ENCODE results near the gene FGF22. TPM values are rescaled to one million over a fixed set of nuclear protein-coding genes. Genes with fewer than 3 reads are reported as not detected.

Gene FGF22
- total RNA-seq, 2 experiments from 2014 or later: not detected

GRCh38 chr19:674282-675151, 34.8 kb downstream of the FGF22 start:
- CTCF ChIA-PET: no interaction called here
- H3K36me3 Mint-ChIP-seq: no peaks in the 10 kb centered on the region
- H3K4me1 Mint-ChIP-seq: no peaks in the 10 kb centered on the region
- H3K9me3 Mint-ChIP-seq (ENCODE audit: low read depth): no peaks in the 10 kb centered on the region
- H3K27ac Mint-ChIP-seq: no peak overlapping the region
- peaks cover 19% of the 10 kb centered on the region for H3K27me3 Mint-ChIP-seq
- ATAC-seq (no peak), DNase-seq (no peak)
- no peak overlapping the region for H3K4me3 Mint-ChIP-seq

- no peaks in the 10 kb centered on the region for H3K4me1 Mint-ChIP-seq
- DNase-seq: no peak
- no peaks in the 10 kb centered on the region for H3K36me3 Mint-ChIP-seq
- no peaks in the 10 kb centered on the region for H3K9me3 Mint-ChIP-seq (ENCODE audit: low read depth)
- no peak overlapping the region for H3K27ac Mint-ChIP-seq
- peaks cover 19% of the 10 kb centered on the region for H3K27me3 Mint-ChIP-seq
- ATAC-seq: no peak
- no peak overlapping the region for H3K4me3 Mint-ChIP-seq
- CTCF ChIA-PET: no interaction called here
Observed at GRCh38 chr19:676007-676338, 36.3 kb downstream of the FGF22 start.

GRCh38 chr19:676339-677105, 36.8 kb downstream of the FGF22 start, which contains the start of gene FSTL3:
Gene FSTL3 (plus strand): TSS chr19:676392. CDS start chr19:676424, 32 bp downstream.
- CTCF ChIA-PET: interaction anchor here (0.7 to 0.9 kb wide), 2 partner anchors 58 to 92 kb away, joined by 3 read pairs; no protein-coding TSS in a partner anchor
- Mint-ChIP-seq H3K27me3 (peaks cover 19% of the 10 kb centered on the region), H3K4me1 (peaks cover 2% of the 10 kb centered on the region), H3K4me3 (no peak within 1 kb of the TSS), H3K27ac (no peak within 1 kb of the TSS), H3K9me3 (ENCODE audit: low read depth) (no peaks in the 10 kb centered on the region), H3K36me3 (no peaks in the 10 kb centered on the region)
- ATAC-seq (no peak), DNase-seq (no peak)

- Mint-ChIP-seq H3K4me3 (no peak overlapping the region), H3K36me3 (no peaks in the 10 kb centered on the region)
Observed at GRCh38 chr19:677201-677600, 37.5 kb downstream of the FGF22 start.

GRCh38 chr19:677601-678436, 38.1 kb downstream of the FGF22 start:
- CTCF ChIA-PET: interaction anchor here (0.6 to 0.9 kb wide), 2 partner anchors 94 to 172 kb away, joined by 3 read pairs; no protein-coding TSS in a partner anchor
- H3K9me3 Mint-ChIP-seq (ENCODE audit: low read depth): no peaks in the 10 kb centered on the region
- H3K27me3 Mint-ChIP-seq: peaks cover 19% of the 10 kb centered on the region
- H3K27ac Mint-ChIP-seq: no peak overlapping the region
- no peak for DNase-seq
- H3K36me3 Mint-ChIP-seq: no peaks in the 10 kb centered on the region
- ATAC-seq: no peak
- peaks cover 2% of the 10 kb centered on the region for H3K4me1 Mint-ChIP-seq
- no peak overlapping the region for H3K4me3 Mint-ChIP-seq

More at GRCh38 chr19:677201-677600, 37.5 kb downstream of the FGF22 start:
- H3K27ac Mint-ChIP-seq: no peak overlapping the region
- ATAC-seq (no peak), DNase-seq (no peak)
- CTCF ChIA-PET: interaction anchor here (0.6 to 0.9 kb wide), 2 partner anchors 93 to 171 kb away, joined by 3 read pairs; no protein-coding TSS in a partner anchor
- peaks cover 2% of the 10 kb centered on the region for H3K4me1 Mint-ChIP-seq
- H3K9me3 Mint-ChIP-seq (ENCODE audit: low read depth): no peaks in the 10 kb centered on the region
- H3K27me3 Mint-ChIP-seq: peaks cover 19% of the 10 kb centered on the region

GRCh38 chr19:678791-679388, 39.2 kb downstream of the FGF22 start:
- H3K9me3 Mint-ChIP-seq (ENCODE audit: low read depth): no peaks in the 10 kb centered on the region
- H3K4me1 Mint-ChIP-seq: peaks cover 2% of the 10 kb centered on the region
- DNase-seq (no peak), ATAC-seq (no peak)
- CTCF ChIA-PET: interaction anchor here (0.6 to 2.4 kb wide), 6 partner anchors 11 to 258 kb away, joined by 3 to 10 read pairs (median 4); no protein-coding TSS in a partner anchor
- H3K27me3 Mint-ChIP-seq: peaks cover 14% of the 10 kb centered on the region
- no peak overlapping the region for H3K27ac Mint-ChIP-seq
- H3K36me3 Mint-ChIP-seq: no peaks in the 10 kb centered on the region
- peak overlapping the region; percentile 43 for H3K4me3 Mint-ChIP-seq

GRCh38 chr19:679418-680286, 40.0 kb downstream of the FGF22 start:
- Mint-ChIP-seq H3K9me3 (ENCODE audit: low read depth) (no peaks in the 10 kb centered on the region), H3K4me1 (peaks cover 2% of the 10 kb centered on the region), H3K27ac (peak overlapping the region; percentile 61), H3K27me3 (peaks cover 11% of the 10 kb centered on the region), H3K4me3 (peak overlapping the region; percentile 54), H3K36me3 (no peaks in the 10 kb centered on the region)
- CTCF ChIA-PET: interaction anchor here (0.6 to 2.4 kb wide), 8 partner anchors 12 to 258 kb away, joined by 3 to 10 read pairs (median 6); partner anchors contain the start of gene RNF126
- DNase-seq (peak; percentile 58), ATAC-seq (peak; percentile 2)

- ATAC-seq: peak; percentile 81
- Mint-ChIP-seq H3K36me3 (no peaks in the 10 kb centered on the region), H3K4me3 (peak overlapping the region; percentile 76)
Observed at GRCh38 chr19:680287-681028, 40.8 kb downstream of the FGF22 start.

GRCh38 chr19:681029-682019, 41.6 kb downstream of the FGF22 start:
- Mint-ChIP-seq H3K4me3 (peak overlapping the region; percentile 76), H3K4me1 (peaks cover 2% of the 10 kb centered on the region), H3K27ac (peak overlapping the region; percentile 100), H3K27me3 (no peaks in the 10 kb centered on the region), H3K9me3 (ENCODE audit: low read depth) (no peaks in the 10 kb centered on the region), H3K36me3 (no peaks in the 10 kb centered on the region)
- ATAC-seq: no peak
- peak; percentile 96 for DNase-seq
- CTCF ChIA-PET: interaction anchor here (0.6 to 2.4 kb wide), 4 partner anchors 22 to 97 kb away, joined by 3 to 10 read pairs (median 6); partner anchors contain the start of gene POLRMT

More at GRCh38 chr19:680287-681028, 40.8 kb downstream of the FGF22 start:
- Mint-ChIP-seq H3K27me3 (peaks cover 5% of the 10 kb centered on the region), H3K4me1 (peaks cover 2% of the 10 kb centered on the region), H3K9me3 (ENCODE audit: low read depth) (no peaks in the 10 kb centered on the region), H3K27ac (peak overlapping the region; percentile 100)
- CTCF ChIA-PET: interaction anchor here (0.6 to 2.4 kb wide), 7 partner anchors 12 to 96 kb away, joined by 3 to 10 read pairs (median 6); partner anchors contain the start of genes POLRMT and RNF126
- peak; percentile 100 for DNase-seq

- H3K4me1 Mint-ChIP-seq: peaks cover 2% of the 10 kb centered on the region
- H3K36me3 Mint-ChIP-seq: no peaks in the 10 kb centered on the region
- H3K27ac Mint-ChIP-seq: no peak overlapping the region
- DNase-seq (no peak), ATAC-seq (no peak)
- H3K9me3 Mint-ChIP-seq (ENCODE audit: low read depth): no peaks in the 10 kb centered on the region
- no peak overlapping the region for H3K4me3 Mint-ChIP-seq
- H3K27me3 Mint-ChIP-seq: no peaks in the 10 kb centered on the region
- CTCF ChIA-PET: interaction anchor here (1.1 kb wide), 1 partner anchor 51 kb away, joined by 3 read pairs; no protein-coding TSS in a partner anchor
Observed at GRCh38 chr19:682678-683320, 43.1 kb downstream of the FGF22 start.
